C1 segment of cervical spinal cord (tissue), 14 donors: ENCODE results near the gene PARK7.

Experiments used
- DNase-seq, 14 donors: peaks; one replicate each; lab custom pipeline; 2025; lab: John Stamatoyannopoulos, UW

Gene PARK7

DNA sequence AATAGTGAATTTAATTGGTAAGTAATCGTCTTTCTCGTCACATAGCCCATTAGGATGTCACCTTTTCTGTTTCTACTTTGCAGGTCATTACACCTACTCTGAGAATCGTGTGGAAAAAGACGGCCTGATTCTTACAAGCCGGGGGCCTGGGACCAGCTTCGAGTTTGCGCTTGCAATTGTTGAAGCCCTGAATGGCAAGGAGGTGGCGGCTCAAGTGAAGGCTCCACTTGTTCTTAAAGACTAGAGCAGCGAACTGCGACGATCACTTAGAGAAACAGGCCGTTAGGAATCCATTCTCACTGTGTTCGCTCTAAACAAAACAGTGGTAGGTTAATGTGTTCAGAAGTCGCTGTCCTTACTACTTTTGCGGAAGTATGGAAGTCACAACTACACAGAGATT, 23.3 kb downstream of the PARK7 start:
- DNase-seq = no peak

GRCh38 chr1:7985851-7986612, 24.5 kb downstream of the PARK7 start:
- DNase-seq = no peak

DNA sequence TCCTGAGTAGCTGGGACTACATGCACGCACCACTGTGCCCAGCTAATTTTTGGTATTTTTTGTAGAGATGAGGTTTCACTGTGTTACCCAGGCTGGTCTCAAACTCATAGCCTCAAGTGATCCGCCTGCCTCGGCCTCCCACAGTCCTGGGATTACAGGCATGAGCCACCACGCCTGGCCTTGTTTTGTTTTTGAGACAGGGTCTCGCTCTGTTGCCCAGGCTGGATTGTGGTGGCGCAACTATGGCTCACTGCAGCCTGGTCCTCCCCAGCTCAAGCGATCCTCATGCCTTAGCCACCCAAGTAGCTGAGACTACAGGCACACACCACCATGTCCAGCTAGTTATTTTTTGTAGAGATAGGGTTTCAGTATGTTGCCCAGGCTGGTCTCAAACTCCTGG, 26.0 kb downstream of the PARK7 start:
- DNase-seq = no peak

- no peak for DNase-seq
These were observed 27.1 kb downstream of the PARK7 start for GRCh38 chr1:7988576-7988975.

DNA sequence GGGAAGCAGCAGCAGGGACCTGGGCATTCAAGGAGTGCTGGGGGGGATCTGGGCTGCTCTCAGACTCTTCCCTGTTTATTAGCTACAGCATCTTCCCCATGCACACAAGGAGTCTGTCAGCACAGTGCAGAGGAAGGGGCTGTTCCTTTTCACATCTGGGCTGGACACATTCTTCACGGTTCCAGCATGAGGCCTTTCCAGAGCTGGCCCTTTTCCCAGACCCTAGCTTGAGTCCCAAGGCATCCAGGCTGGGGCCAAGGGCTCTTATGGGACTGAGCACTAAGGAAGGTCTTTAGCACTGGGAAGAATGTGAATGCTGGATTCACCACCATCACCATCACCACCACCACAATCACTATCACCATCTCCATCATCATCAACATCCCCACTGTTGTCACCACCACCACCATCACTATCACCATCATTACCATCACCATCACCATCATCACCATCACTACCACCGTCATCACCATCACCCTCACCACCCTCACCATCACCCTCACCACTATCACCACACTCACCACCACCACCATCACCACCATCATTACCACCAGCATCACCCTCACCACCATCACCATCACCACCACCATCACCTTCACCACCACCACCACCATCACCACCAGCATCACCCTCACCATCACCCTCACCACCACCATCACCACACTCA, 28.4 kb downstream of the PARK7 start:
- no peak for DNase-seq

GRCh38 chr1:7991504-7992440, 30.3 kb downstream of the PARK7 start:
- no peak for DNase-seq

GRCh38 chr1:7992885-7993284, 31.4 kb downstream of the PARK7 start:
- DNase-seq = no peak

DNA sequence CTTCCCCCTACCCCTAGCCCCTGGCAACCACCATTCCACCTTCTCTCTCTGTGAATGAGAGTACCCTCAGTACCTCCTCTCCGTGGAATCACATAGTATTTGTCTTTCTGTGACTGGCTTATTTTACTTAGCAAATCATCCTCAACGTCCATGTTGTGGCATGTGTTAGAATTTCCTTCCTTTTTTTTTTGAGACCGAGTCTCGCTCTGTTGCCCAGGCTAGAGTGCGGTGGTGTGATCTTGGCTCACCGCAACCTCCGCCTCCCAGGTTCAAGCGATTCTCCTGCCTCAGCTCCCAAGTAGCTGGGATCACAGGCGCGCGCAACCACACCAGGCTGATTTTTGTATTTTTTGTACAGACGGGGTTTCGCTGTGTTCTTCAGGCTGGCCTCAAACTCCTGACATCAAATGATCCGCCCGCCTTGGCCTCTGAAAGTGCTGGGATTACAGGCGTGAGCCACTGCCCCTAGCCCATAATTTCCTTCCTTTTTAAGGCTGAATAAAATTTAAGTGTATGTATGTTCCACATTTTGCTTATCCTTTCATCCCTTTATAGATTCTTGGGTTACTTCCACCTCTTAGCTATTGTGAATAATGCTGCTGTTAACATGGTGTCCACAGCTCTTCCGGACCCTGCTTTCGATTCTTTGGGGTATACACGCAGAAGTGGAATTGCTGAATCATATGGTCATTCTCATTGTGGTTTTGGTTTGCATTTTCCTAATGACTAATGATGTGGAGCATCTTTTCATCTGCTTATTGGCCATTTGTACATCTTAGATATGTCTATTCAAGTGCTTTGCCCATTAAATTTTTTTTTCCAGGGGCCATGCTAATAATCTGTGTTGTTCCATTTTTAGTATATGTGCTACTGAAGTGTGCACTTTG, 32.3 kb downstream of the PARK7 start:
- DNase-seq = no peak

DNA sequence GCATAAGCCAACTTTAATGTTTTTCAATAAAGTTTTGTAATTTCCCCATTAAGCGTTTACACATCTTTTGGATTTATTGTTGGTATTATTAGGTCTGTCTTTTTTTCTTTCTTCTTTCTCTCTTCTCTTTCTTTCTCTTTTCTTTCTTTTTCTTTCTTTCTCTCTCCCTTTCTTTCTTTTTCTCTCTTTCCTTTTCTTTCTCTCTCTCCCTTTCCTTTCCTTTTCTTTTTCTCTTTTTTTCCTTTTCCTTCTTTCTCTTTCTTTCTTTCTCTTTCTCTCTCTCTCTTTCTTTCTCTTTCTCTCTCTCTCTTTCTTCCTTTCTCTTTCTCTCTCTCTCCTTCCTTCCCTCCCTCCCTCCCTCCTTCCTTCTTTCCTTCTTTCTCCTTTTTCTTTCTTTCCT, 33.3 kb downstream of the PARK7 start:
- no peak for DNase-seq

GRCh38 chr1:7995437-7995836, 33.9 kb downstream of the PARK7 start:
- DNase-seq = no peak

DNA sequence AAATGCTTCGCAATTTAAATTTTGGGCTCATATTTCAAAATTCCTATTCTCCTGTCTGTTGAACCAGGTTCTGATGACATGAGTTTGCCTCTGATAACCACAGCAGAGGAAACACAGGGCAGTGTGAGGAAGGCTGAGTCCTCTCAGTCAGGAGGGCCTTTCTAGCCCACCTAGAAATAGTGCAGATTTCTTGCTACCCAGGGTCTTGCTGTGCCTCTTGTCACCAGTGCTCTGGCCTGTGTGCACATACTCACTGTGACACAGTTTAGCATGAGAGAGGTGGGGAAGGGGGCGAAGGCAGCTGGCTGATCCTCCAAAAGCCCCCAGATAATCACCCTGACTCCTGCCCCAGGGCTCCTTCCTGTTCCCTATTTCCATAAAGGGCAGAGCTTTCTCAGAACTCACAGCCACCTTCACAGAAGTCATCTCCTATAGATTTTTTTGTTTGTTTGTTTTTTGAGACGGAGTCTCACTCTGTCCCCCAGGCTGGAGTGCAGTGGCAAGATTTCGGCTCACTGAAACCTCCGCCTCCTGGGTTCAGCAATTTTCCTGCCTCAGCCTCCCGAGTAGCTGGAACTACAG, 40.9 kb downstream of the PARK7 start:
- no peak for DNase-seq

GRCh38 chr1:8002921-8003320, 41.4 kb downstream of the PARK7 start:
- DNase-seq = no peak

GRCh38 chr1:8003438-8004112, 42.1 kb downstream of the PARK7 start:
- DNase-seq = no peak

DNA sequence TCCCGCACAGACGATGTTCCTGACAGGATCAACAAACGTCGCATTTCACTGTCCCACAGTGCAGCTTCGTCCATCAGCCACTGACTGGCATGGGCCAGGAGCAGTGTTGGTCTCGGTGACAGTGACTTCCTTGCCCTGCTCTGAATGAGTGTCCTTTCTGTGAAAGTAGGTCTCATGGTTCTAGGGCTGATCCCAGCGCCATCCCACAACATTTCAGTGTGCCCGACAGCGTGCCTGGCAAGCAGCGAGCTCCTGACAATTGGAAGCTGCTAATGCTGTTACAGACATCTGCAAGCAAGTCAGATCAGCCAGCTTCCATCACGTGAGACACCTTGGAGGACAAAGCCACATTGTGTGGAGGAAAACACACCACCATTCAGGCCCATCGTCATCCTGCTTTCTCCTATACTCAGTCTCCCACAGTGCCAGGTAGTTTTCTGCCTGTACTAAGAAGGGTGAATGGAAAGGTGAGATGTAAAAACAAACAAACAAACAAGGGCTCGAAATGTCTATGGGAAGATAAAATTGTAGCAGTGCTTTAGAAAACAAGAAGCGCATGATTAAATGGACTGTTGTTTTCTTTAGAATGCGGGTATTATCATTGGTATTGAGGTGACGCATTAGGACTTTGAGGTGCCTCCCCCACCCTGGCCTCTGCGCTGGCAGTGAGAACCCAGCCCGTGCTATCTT, 42.7 kb downstream of the PARK7 start:
- peak in 10 of 14 donors; percentile 14 to 69 (median 50) for DNase-seq

DNA sequence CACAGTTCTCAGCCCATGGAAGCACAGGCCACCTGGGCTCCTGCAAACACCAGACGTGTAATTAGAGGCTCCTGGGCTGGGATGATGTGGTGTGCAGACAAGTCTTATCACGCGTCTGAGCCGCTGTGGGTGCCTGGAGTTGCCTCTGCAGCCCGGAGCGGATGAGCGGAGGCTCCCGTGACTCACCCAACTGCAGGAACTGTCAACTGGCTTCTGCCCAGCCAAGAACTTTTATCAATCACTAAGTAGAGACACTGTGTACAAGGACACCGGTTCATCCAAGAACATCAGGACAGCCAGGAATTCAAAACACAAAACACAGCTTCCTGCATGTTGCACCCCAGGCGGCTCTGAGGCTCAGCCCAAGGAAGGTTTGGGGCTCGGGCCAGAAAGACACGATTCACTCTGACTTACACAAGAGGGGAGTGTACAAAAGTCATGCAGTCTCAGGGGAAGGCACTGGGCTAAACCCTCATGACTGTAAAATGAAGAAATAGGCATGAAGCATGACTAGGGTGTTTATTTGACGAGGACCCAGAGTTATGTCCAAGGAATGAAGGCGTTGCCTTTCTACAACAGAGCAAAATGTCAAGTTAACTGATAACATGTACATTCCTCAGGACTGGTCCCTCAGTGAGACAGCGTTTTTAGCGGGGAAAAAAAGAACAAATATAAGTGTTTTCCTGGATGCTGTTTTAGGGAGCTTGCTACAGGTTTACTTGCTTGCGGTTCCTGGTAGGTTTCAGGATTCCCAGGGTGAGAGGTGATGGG, 43.5 kb downstream of the PARK7 start:
- DNase-seq = peak in 8 of 14 donors; percentile 14 to 78 (median 35)

- DNase-seq = no peak
These were observed 44.8 kb downstream of the PARK7 start for GRCh38 chr1:8006037-8006963.
